Activated T-cell treated with anti-CD3 and anti-CD28 coated beads, Interleukin-2, amount 50 U/mL, for 1 hour (primary cell): Measurements from ENCODE around the gene VEGFA.

Experiments
- DNase-seq: peaks from one replicate; pipeline ENCODE4 v3.0.0-alpha.2; 2020

The VEGFA gene

GRCh38 chr6:43769526-43770371 is at the start of gene VEGFA:
TSS of gene VEGFA (plus strand) at chr6:43770211.
- peak; percentile 87 for DNase-seq

GRCh38 chr6:43720999-43721398 is 49.0 kb upstream of the VEGFA start:
- DNase-seq: no peak

GRCh38 chr6:43722920-43723545 is 47.0 kb upstream of the VEGFA start:
- no peak for DNase-seq

- peak; percentile 71 for DNase-seq
Measured at GRCh38 chr6:43723737-43724295, 46.2 kb upstream of the VEGFA start.

GRCh38 chr6:43724354-43724753 is 45.7 kb upstream of the VEGFA start:
- DNase-seq: no peak

GRCh38 chr6:43724914-43725642 is 44.9 kb upstream of the VEGFA start:
- DNase-seq: peak; percentile 58

GRCh38 chr6:43725643-43726580 is 44.1 kb upstream of the VEGFA start:
- DNase-seq: no peak

GRCh38 chr6:43727634-43728033 is 42.4 kb upstream of the VEGFA start:
- no peak for DNase-seq

GRCh38 chr6:43728586-43728985 is 41.4 kb upstream of the VEGFA start:
- no peak for DNase-seq

- no peak for DNase-seq
Measured at GRCh38 chr6:43729537-43729936, 40.5 kb upstream of the VEGFA start.

GRCh38 chr6:43730634-43731033 is 39.4 kb upstream of the VEGFA start:
- DNase-seq: no peak

GRCh38 chr6:43733471-43734293 is 36.3 kb upstream of the VEGFA start:
- DNase-seq: peak; percentile 29

- no peak for DNase-seq
Measured at GRCh38 chr6:43734294-43734665, 35.7 kb upstream of the VEGFA start.

GRCh38 chr6:43735642-43736199 is 34.3 kb upstream of the VEGFA start:
- DNase-seq: no peak

GRCh38 chr6:43736211-43736786 is 33.7 kb upstream of the VEGFA start:
- no peak for DNase-seq

- DNase-seq: no peak
Measured at GRCh38 chr6:43736844-43737243, 33.2 kb upstream of the VEGFA start.

GRCh38 chr6:43737272-43738081 is 32.5 kb upstream of the VEGFA start:
- DNase-seq: no peak

GRCh38 chr6:43738267-43738676 is 31.7 kb upstream of the VEGFA start:
- DNase-seq: no peak

- DNase-seq: no peak
Measured at GRCh38 chr6:43738877-43739641, 31.0 kb upstream of the VEGFA start.
